Peyer's patch (tissue), 4 donors: ENCODE results near the gene ZNF33B. TPM values are rescaled to one million over a fixed set of nuclear protein-coding genes. Genes with fewer than 3 reads are reported as not detected.

Source experiments
- DNase-seq, 3 donors: peaks; one replicate each; pipeline ENCODE4 v3.0.0-alpha.2; 2017 to 2019
- H3K27ac ChIP-seq, 4 donors: fragments of 200-600 bp; sonication (generic); one replicate each; pipeline ENCODE4 v1.5.1; 2016 to 2019
- H3K27me3 ChIP-seq, 2 donors: fragments of 200-600 bp; sonication (generic); one replicate each; pipeline ENCODE4 v1.5.1; 2019
- H3K36me3 ChIP-seq, 3 donors: fragments of 200-600 bp; sonication (generic); one replicate each; pipeline ENCODE4 v1.5.1; 2016 to 2019
- H3K4me1 ChIP-seq, 4 donors: fragments of 200-600 bp; sonication (generic); one replicate each; pipeline ENCODE4 v1.5.1; 2016 to 2019
- H3K4me3 ChIP-seq, 4 donors: fragments of 200-600 bp; sonication (generic); 1 replicate in 3 of 4; 2 replicates in 1 of 4; pipeline ENCODE4 v1.5.1; 2016 to 2019; ENCODE audit warnings: mild to moderate bottlenecking in 1 of 4
- H3K9me3 ChIP-seq, 4 donors: fragments of 200-600 bp; sonication (generic); one replicate each; pipeline ENCODE4 v1.5.1; 2016 to 2019; ENCODE audit warnings: mild to moderate bottlenecking in 1 of 4
- POLR2A ChIP-seq, 2 donors: fragments of 450-650 bp; IDR thresholded peaks; one replicate each; pipeline ENCODE4 v1.5.1; 2017; ENCODE audit warnings: antibody characterized with exemption in 2 of 2, mild to moderate bottlenecking in 2 of 2, moderate library complexity in 2 of 2
- total RNA-seq, 4 donors: library from RNA; depleted of rRNA; stranded (reverse); fragments of >200 nt; gene quantifications; one replicate each; pipeline ENCODE4 v1.1.0, GENCODE V29; 2016
- TF ChIP-seq, protein P1 (sequence below), 6 experiments: fragments of 450-650 bp in 4 of 6; fragments of 200-600 bp in 2 of 6; sonication (generic) in 1 of 6; IDR thresholded peaks; one replicate each; pipeline ENCODE4 v1.5.1; 2017 to 2019; ENCODE audit warnings: antibody characterized with exemption in 6 of 6, mild to moderate bottlenecking in 3 of 6, moderate library complexity in 1 of 6

Gene ZNF33B
- total RNA-seq, 4 donors from 2014 or later = 7.4 to 140 (median 19.0) TPM

DNA sequence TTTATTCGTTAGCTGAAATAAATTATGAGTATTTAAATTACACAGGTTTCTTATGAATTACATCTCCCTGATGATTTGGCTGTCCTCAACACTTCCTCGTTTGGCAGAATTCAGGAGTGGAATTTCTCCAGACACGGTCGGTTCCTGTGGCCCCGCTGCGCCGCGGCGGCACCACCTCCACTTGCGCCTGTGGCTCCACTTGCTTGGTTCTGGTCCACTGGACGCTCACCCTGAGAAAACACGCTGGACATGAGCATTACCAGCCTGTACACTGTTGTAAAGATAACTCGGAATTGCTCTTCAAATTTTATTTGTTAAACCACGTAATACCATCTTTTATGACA, 85.3 kb downstream of the ZNF33B start:
- TF ChIP-seq, protein P1, sequence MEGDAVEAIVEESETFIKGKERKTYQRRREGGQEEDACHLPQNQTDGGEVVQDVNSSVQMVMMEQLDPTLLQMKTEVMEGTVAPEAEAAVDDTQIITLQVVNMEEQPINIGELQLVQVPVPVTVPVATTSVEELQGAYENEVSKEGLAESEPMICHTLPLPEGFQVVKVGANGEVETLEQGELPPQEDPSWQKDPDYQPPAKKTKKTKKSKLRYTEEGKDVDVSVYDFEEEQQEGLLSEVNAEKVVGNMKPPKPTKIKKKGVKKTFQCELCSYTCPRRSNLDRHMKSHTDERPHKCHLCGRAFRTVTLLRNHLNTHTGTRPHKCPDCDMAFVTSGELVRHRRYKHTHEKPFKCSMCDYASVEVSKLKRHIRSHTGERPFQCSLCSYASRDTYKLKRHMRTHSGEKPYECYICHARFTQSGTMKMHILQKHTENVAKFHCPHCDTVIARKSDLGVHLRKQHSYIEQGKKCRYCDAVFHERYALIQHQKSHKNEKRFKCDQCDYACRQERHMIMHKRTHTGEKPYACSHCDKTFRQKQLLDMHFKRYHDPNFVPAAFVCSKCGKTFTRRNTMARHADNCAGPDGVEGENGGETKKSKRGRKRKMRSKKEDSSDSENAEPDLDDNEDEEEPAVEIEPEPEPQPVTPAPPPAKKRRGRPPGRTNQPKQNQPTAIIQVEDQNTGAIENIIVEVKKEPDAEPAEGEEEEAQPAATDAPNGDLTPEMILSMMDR (IDR thresholded peaks at IDR 0.05) = no peak
- TF ChIP-seq POLR2A (IDR thresholded peaks at IDR 0.05) = no peak
- no peaks in the 10 kb centered on the region for H3K36me3 ChIP-seq
- peak overlapping the region in 2 of 4 donors; percentile 43 to 61 for H3K27ac ChIP-seq
- no peaks in the 10 kb centered on the region for H3K9me3 ChIP-seq
- peak in 1 of 3 donors; percentile 25 for DNase-seq
- H3K4me1 ChIP-seq = peaks cover 0 to 15% (median 4%) of the 10 kb centered on the region in 4 donors
- no peaks in the 10 kb centered on the region for H3K27me3 ChIP-seq
- peak overlapping the region; percentile 55 to 81 (median 70) for H3K4me3 ChIP-seq

DNA sequence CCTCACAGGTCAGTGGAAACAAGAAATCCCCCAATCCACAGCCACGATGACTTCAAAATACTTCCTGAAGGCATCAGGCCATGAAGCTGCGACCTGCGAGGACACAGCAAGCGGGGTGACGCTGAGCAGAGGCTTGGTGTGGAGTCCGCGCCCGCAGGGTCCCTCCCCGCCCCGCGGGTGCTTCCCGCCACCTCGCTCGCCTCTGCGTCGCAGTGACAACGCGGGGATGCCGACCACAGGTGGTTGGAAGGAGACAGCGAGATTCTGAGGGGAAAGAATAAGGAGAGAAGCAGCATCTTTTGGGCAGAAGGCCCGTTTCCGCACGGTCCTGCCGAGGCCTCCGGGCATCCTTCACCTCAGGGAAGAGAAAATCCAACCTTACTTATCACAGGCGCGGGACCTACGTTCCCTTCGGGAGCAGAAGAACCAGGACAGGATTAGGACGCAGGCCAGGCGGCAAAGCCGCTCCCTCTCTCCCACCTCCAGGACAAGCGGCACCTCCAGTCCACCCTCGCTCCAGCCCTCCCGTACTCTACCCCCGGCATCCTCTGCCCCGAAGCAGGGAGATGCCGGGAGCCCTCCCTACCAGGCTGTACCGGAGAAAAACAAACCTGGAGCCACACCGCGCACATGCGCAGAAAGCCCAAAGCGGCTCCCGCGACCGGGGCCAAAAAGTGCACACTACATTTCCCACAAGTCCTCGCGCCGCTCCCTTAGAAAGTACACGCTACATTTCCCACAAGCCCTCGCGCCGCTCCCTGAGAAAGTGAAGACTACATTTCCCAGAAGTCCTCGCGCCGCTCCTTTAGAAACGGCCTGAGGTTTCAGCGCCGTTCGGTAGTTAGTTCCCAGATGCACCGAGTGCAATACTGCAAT, 85.9 kb downstream of the ZNF33B start:
- H3K27me3 ChIP-seq = no peaks in the 10 kb centered on the region
- DNase-seq = peak; percentile 95 to 99 (median 98)
- peak overlapping the region; percentile 55 to 81 (median 70) for H3K4me3 ChIP-seq
- no peaks in the 10 kb centered on the region for H3K9me3 ChIP-seq
- TF ChIP-seq POLR2A (IDR thresholded peaks at IDR 0.05) = peak in 1 of 2 donors; percentile 56
- TF ChIP-seq, protein P1 (IDR thresholded peaks at IDR 0.05) = peak in 1 of 6 experiments; percentile 13
- peaks cover 0 to 15% (median 4%) of the 10 kb centered on the region in 4 donors for H3K4me1 ChIP-seq
- H3K36me3 ChIP-seq = no peaks in the 10 kb centered on the region
- peak overlapping the region; percentile 56 to 77 (median 62) for H3K27ac ChIP-seq

DNA sequence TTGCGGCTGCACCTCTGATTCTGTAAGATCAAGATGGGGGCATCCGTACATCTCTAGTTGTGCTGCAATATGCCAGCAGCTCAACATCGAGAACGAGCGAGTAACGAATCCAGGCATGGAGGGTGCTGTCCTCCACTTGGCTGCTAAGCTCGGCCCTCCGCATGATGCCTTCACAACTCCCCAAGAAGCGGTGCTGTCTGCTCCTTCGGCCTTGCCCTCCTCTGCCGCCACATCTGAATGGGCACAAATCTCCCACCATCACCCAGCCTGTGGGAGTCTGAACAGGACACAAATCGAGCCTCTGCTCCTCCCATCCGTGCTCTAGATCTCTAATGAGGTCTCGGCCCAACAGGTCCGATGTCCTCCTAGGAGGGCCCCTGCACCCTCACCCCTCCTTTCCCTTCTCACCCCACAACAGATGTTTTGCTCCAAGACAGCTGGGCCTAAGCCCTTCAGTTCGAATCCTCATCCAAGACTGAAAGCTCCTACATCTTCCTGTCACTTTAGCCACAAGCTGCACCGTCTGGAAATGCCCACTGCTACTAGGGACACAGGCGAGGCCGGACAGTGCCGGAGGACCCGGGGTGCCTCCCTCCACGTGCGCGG, 86.7 kb downstream of the ZNF33B start:
- H3K27me3 ChIP-seq = no peaks in the 10 kb centered on the region
- DNase-seq = no peak
- peak overlapping the region in 2 of 4 donors; percentile 63 to 77 for H3K27ac ChIP-seq
- H3K4me1 ChIP-seq = peaks cover 0 to 15% (median 4%) of the 10 kb centered on the region in 4 donors
- H3K36me3 ChIP-seq = no peaks in the 10 kb centered on the region
- TF ChIP-seq, protein P1 (IDR thresholded peaks at IDR 0.05) = no peak
- H3K4me3 ChIP-seq = peak overlapping the region; percentile 55 to 81 (median 70)
- no peaks in the 10 kb centered on the region for H3K9me3 ChIP-seq

GRCh38 chr10:42549851-42550250, 88.5 kb downstream of the ZNF33B start:
- H3K4me3 ChIP-seq = no peak overlapping the region
- no peak overlapping the region for H3K27ac ChIP-seq
- TF ChIP-seq, protein P1 (IDR thresholded peaks at IDR 0.05) = no peak
- no peak for TF ChIP-seq POLR2A (IDR thresholded peaks at IDR 0.05)
- H3K9me3 ChIP-seq = peaks cover 0 to 6% (median 0%) of the 10 kb centered on the region in 4 donors
- no peaks in the 10 kb centered on the region for H3K27me3 ChIP-seq
- no peaks in the 10 kb centered on the region for H3K36me3 ChIP-seq
- H3K4me1 ChIP-seq = peaks cover 0 to 15% (median 4%) of the 10 kb centered on the region in 4 donors
- no peak for DNase-seq

- Histone ChIP-seq H3K36me3 (no peaks in the 10 kb centered on the region), H3K27ac (no peak overlapping the region), H3K9me3 (peaks cover 0 to 10% (median 0%) of the 10 kb centered on the region in 4 donors), H3K4me1 (peaks cover 0 to 15% (median 4%) of the 10 kb centered on the region in 4 donors), H3K4me3 (no peak overlapping the region), H3K27me3 (no peaks in the 10 kb centered on the region)
- no peak for TF ChIP-seq POLR2A (IDR thresholded peaks at IDR 0.05)
- TF ChIP-seq, protein P1 (IDR thresholded peaks at IDR 0.05) = no peak
- DNase-seq = no peak
These were observed 90.1 kb downstream of the ZNF33B start for GRCh38 chr10:42548254-42548653.
